ENCODE measurements around the gene CLCN6. TPM values are rescaled to one million over a fixed set of nuclear protein-coding genes. Genes with fewer than 3 reads are reported as not detected.

CLCN6 gene
- total RNA-seq, 2 donors from 2014 or later = 27.5 to 31.5 TPM

- ATAC-seq (ENCODE audit: insufficient number of reproducible peaks, low FRiP score, low read depth) (no peak), DNase-seq (ENCODE audit: low spot score) (no peak)
- Histone ChIP-seq H3K4me3 (peak overlapping the region; percentile 56), H3K27me3 (replicated peaks; ENCODE audit: insufficient read depth) (no peaks in the 10 kb centered on the region), H3K9me3 (no peaks in the 10 kb centered on the region), H3K27ac (peak overlapping the region in 1 of 2 donors; percentile 1), H3K4me1 (ENCODE audit: control insufficient read depth in 1 of 2, low read depth in 2 of 2) (peaks cover 26 to 44% of the 10 kb centered on the region in 2 donors), H3K36me3 (no peaks in the 10 kb centered on the region)
- no peak for TF ChIP-seq CTCF (IDR thresholded peaks at IDR 0.05)
Observed at GRCh38 chr1:11784256-11784992, 21.6 kb upstream of the CLCN6 start.

- no peak for ATAC-seq (ENCODE audit: insufficient number of reproducible peaks, low FRiP score, low read depth)
- Histone ChIP-seq H3K36me3 (peaks cover 2% of the 10 kb centered on the region), H3K27ac (peak overlapping the region in 1 of 2 donors; percentile 1), H3K4me1 (ENCODE audit: control insufficient read depth in 1 of 2, low read depth in 2 of 2) (peaks cover 34 to 52% of the 10 kb centered on the region in 2 donors), H3K9me3 (no peaks in the 10 kb centered on the region), H3K27me3 (replicated peaks; ENCODE audit: insufficient read depth) (no peaks in the 10 kb centered on the region), H3K4me3 (peak overlapping the region; percentile 56)
- TF ChIP-seq CTCF (IDR thresholded peaks at IDR 0.05) = peak; percentile 83
- DNase-seq (ENCODE audit: low spot score) = no peak
Observed at GRCh38 chr1:11784993-11785769, 20.8 kb upstream of the CLCN6 start.

- Histone ChIP-seq H3K4me3 (no peak overlapping the region), H3K36me3 (peaks cover 3% of the 10 kb centered on the region), H3K4me1 (ENCODE audit: control insufficient read depth in 1 of 2, low read depth in 2 of 2) (peaks cover 41 to 60% of the 10 kb centered on the region in 2 donors), H3K27ac (no peak overlapping the region), H3K9me3 (no peaks in the 10 kb centered on the region), H3K27me3 (replicated peaks; ENCODE audit: insufficient read depth) (no peaks in the 10 kb centered on the region)
- DNase-seq (ENCODE audit: low spot score) = no peak
- no peak for TF ChIP-seq CTCF (IDR thresholded peaks at IDR 0.05)
- ATAC-seq (ENCODE audit: insufficient number of reproducible peaks, low FRiP score, low read depth) = no peak
Observed at GRCh38 chr1:11786168-11786567, 19.8 kb upstream of the CLCN6 start.

- Histone ChIP-seq H3K9me3 (no peaks in the 10 kb centered on the region), H3K4me1 (ENCODE audit: control insufficient read depth in 1 of 2, low read depth in 2 of 2) (peaks cover 47 to 68% of the 10 kb centered on the region in 2 donors), H3K4me3 (peak overlapping the region; percentile 52), H3K36me3 (peaks cover 3% of the 10 kb centered on the region), H3K27ac (peak overlapping the region; percentile 85), H3K27me3 (replicated peaks; ENCODE audit: insufficient read depth) (no peaks in the 10 kb centered on the region)
- ATAC-seq (ENCODE audit: insufficient number of reproducible peaks, low FRiP score, low read depth) = no peak
- no peak for DNase-seq (ENCODE audit: low spot score)
- no peak for TF ChIP-seq CTCF (IDR thresholded peaks at IDR 0.05)
Observed at GRCh38 chr1:11787251-11787803, 18.7 kb upstream of the CLCN6 start.

Measured in thoracic aorta (tissue), 2 donors.